ENCODE measurements around the gene RAB10. TPM values are rescaled to one million over a fixed set of nuclear protein-coding genes. Genes with fewer than 3 reads are reported as not detected.

Gene RAB10
- total RNA-seq, 1 experiment from 2014 or later = 138 TPM

- Histone ChIP-seq H3K79me2 (ENCODE audit: low read length) (peaks cover 94% of the 10 kb centered on the region), H3K4me2 (ENCODE audit: low read length) (no peak overlapping the region), H3F3A (ENCODE audit: low read length, unreplicated experiment) (no peaks in the 10 kb centered on the region), H2AFZ (ENCODE audit: low read length) (no peak overlapping the region), H3K9me2 (replicated peaks; ENCODE audit: low read length) (no peaks in the 10 kb centered on the region), H3K4me3 (ENCODE audit: low read length) (no peak overlapping the region), H4K20me1 (ENCODE audit: low read length) (0 out of 2 replicates have a peak, but pooled peaks cover 6% of the 10 kb centered on the region), H3K36me3 (ENCODE audit: low read depth, low read length) (peaks cover 9% of the 10 kb centered on the region), H3K4me1 (ENCODE audit: insufficient read depth, low read length) (no peaks in the 10 kb centered on the region), H3K9ac (ENCODE audit: low read length) (no peak overlapping the region), H3K27me3 (ENCODE audit: low read length) (no peaks in the 10 kb centered on the region), H3K9me3 (ENCODE audit: low read length) (no peaks in the 10 kb centered on the region), H3K27ac (ENCODE audit: low read length) (no peak overlapping the region)
- ATAC-seq = no peak
- TF ChIP-seq EZH2phosphoT487 (IDR thresholded peaks at IDR 0.05; ENCODE audit: borderline replicate concordance, low read length) = no peak
- TF ChIP-seq, protein P1, sequence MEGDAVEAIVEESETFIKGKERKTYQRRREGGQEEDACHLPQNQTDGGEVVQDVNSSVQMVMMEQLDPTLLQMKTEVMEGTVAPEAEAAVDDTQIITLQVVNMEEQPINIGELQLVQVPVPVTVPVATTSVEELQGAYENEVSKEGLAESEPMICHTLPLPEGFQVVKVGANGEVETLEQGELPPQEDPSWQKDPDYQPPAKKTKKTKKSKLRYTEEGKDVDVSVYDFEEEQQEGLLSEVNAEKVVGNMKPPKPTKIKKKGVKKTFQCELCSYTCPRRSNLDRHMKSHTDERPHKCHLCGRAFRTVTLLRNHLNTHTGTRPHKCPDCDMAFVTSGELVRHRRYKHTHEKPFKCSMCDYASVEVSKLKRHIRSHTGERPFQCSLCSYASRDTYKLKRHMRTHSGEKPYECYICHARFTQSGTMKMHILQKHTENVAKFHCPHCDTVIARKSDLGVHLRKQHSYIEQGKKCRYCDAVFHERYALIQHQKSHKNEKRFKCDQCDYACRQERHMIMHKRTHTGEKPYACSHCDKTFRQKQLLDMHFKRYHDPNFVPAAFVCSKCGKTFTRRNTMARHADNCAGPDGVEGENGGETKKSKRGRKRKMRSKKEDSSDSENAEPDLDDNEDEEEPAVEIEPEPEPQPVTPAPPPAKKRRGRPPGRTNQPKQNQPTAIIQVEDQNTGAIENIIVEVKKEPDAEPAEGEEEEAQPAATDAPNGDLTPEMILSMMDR (conservative IDR thresholded peaks at IDR 0.05; ENCODE audit: low read depth, low read length) = no peak
- TF ChIP-seq EZH2 (IDR thresholded peaks at IDR 0.05; ENCODE audit: low read length, unreplicated experiment) = no peak
- ChIA-PET CTCF (interaction anchor here (0.7 kb wide), 1 partner anchor 35 kb away, joined by 3 read pairs; no protein-coding TSS in a partner anchor), POLR2A (ENCODE audit: unreplicated experiment) (no interaction called here)
- intact Hi-C loops (cut with micrococcal nuclease) = no loop called here
- DNase-seq = no peak
- no TSS peak for BruUV-seq (replicated peaks)
Observed at GRCh38 chr2:26095758-26096157, 61.9 kb downstream of the RAB10 start.

DNA sequence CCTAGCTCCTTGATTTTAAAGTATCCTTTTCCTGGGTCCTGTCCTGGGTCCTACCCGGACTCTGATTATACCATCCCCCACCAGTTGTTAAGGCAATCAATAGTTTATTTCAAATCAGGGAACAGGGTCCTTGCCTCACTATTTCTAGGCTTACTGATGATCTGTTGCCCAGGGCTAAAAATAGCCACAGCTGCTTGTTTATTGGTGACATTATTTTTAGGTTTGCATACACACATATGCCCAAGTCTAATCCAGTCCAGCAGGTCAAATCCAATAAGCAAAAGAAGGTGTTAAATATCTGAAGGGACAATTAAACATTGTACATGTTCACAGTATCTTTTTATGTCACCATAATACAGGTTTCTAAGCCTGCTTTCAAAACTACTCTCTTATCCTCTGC is 66.0 kb downstream of the RAB10 start:
- Histone ChIP-seq H3F3A (ENCODE audit: low read length, unreplicated experiment) (no peaks in the 10 kb centered on the region), H3K4me2 (ENCODE audit: low read length) (no peak overlapping the region), H3K36me3 (ENCODE audit: low read depth, low read length) (peaks cover 33% of the 10 kb centered on the region), H4K20me1 (ENCODE audit: low read length) (0 out of 2 replicates have a peak, but pooled peaks cover 10% of the 10 kb centered on the region), H3K9ac (ENCODE audit: low read length) (no peak overlapping the region), H2AFZ (ENCODE audit: low read length) (no peak overlapping the region), H3K27ac (ENCODE audit: low read length) (no peak overlapping the region), H3K4me3 (ENCODE audit: low read length) (no peak overlapping the region), H3K9me3 (ENCODE audit: low read length) (no peaks in the 10 kb centered on the region), H3K9me2 (replicated peaks; ENCODE audit: low read length) (no peaks in the 10 kb centered on the region), H3K27me3 (ENCODE audit: low read length) (no peaks in the 10 kb centered on the region), H3K4me1 (ENCODE audit: insufficient read depth, low read length) (no peaks in the 10 kb centered on the region), H3K79me2 (ENCODE audit: low read length) (peaks cover 92% of the 10 kb centered on the region)
- POLR2A ChIA-PET (ENCODE audit: unreplicated experiment) = no interaction called here
- DNase-seq (no peak), ATAC-seq (no peak)
- CTCF ChIA-PET = no interaction called here
- intact Hi-C loops (cut with micrococcal nuclease) = no loop called here
- BruUV-seq (replicated peaks) = no TSS peak
- no peak for TF ChIP-seq EZH2 (IDR thresholded peaks at IDR 0.05; ENCODE audit: low read length, unreplicated experiment)

DNA sequence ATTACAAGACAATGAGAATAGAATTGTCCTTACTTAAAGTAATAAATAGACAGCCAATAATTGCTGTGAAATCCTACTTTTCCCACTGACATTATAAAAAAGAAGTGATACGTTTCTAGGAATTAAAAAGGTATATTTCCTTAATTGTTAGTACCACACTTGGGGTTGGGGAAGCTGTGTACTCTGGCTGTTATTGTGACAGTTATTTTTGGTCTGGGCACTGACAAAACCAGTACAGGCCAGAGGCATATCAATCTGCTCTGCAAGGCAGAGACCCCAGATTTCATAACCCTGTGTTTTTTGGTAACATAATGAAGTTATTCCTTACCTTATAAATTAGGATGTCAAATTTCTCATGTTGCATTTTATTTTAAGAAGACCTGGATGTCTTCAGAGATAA is 66.5 kb downstream of the RAB10 start:
- Histone ChIP-seq H3K9me3 (ENCODE audit: low read length) (no peaks in the 10 kb centered on the region), H3K79me2 (ENCODE audit: low read length) (peaks cover 92% of the 10 kb centered on the region), H2AFZ (ENCODE audit: low read length) (no peak overlapping the region), H3F3A (ENCODE audit: low read length, unreplicated experiment) (no peaks in the 10 kb centered on the region), H3K27ac (ENCODE audit: low read length) (no peak overlapping the region), H3K4me2 (ENCODE audit: low read length) (no peak overlapping the region), H4K20me1 (ENCODE audit: low read length) (0 out of 2 replicates have a peak, but pooled peaks cover 10% of the 10 kb centered on the region), H3K27me3 (ENCODE audit: low read length) (no peaks in the 10 kb centered on the region), H3K9me2 (replicated peaks; ENCODE audit: low read length) (no peaks in the 10 kb centered on the region), H3K4me3 (ENCODE audit: low read length) (no peak overlapping the region), H3K36me3 (ENCODE audit: low read depth, low read length) (peaks cover 33% of the 10 kb centered on the region), H3K9ac (ENCODE audit: low read length) (no peak overlapping the region), H3K4me1 (ENCODE audit: insufficient read depth, low read length) (no peaks in the 10 kb centered on the region)
- ATAC-seq (no peak), DNase-seq (no peak)
- TF ChIP-seq EZH2phosphoT487 (IDR thresholded peaks at IDR 0.05; ENCODE audit: borderline replicate concordance, low read length) (no peak), EZH2 (IDR thresholded peaks at IDR 0.05; ENCODE audit: low read length, unreplicated experiment) (no peak)
- TF ChIP-seq, protein P1 (conservative IDR thresholded peaks at IDR 0.05; ENCODE audit: low read depth, low read length) = no peak
- intact Hi-C loops (cut with micrococcal nuclease) = no loop called here
- ChIA-PET POLR2A (ENCODE audit: unreplicated experiment) (no interaction called here), CTCF (no interaction called here)
- TSS peak; percentile 17 for BruUV-seq (replicated peaks)
